ENCODE measurements around the gene TGIF1. TPM values are rescaled to one million over a fixed set of nuclear protein-coding genes. Genes with fewer than 3 reads are reported as not detected.
"Not testable (repeated sequence)": the region's sequence is repeated elsewhere in the genome, so short reads cannot be mapped to it uniquely, and the experiment has no call there.

TGIF1 gene
- total and polyA plus RNA-seq, 5 experiments from 2014 or later = 17.4 to 83.6 (median 39.7) TPM

DNA sequence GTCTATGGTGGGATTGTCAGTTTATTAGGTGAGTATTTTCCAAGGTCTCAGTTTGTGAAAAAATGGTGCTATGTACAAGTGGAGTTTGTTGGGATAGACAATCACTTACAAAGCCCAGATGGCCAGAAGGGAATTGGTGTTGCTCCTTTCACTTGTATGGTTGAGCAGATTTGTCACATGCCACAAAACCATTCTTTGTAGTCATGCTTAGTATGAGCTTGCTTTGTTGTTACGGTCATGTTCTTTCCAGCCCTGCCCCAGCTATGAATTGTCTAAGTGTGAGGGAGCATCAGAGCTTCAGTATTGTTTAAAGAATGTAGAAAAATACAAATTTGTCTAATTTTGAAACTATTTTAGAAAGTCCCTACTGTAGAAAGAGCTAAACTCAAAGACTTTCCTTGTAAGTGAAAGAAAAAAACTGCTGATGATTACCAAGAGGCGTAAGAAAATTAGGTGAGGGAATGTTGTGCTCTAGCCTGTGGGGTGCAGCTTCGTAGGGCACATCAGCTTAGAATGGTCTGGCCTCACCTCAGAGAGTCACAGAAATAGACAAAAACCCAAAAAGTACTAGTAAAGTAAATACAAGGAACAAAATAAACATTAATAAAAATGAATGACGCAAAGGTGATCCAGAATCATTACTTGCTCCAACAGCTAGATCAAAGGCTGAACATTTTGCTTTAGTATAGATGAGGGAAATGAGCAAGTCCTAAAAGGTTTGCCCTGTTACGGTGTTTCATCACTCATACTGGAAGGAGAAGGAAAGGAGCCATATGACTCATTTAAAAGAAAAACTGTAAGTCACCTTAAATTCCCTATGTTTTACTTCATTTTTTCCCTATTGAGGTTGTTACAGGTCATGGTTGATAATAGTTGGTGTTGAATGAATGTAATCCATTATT is 9.2 kb downstream of the TGIF1 start:
- Mint-ChIP-seq H3K36me3 (peaks cover 10 to 39% (median 25%) of the 10 kb centered on the region in 3 donors), H3K9me3 (peaks cover 0 to 20% (median 4%) of the 10 kb centered on the region in 9 donors), H3K27me3 (no peaks in the 10 kb centered on the region), H3K4me1 (peaks cover 5 to 40% (median 15%) of the 10 kb centered on the region in 4 donors), H3K27ac (peak overlapping the region in 6 of 10 donors; percentile 37 to 90 (median 57)), H3K4me3 (peak overlapping the region in 2 of 10 donors; percentile 7 to 41)
- DNase-seq (no peak), ATAC-seq (no peak)
- POLR2A ChIA-PET = interaction anchor here (0.6 to 1.2 kb wide), 2 partner anchors 10 to 12 kb away, joined by 3 to 4 read pairs; partner anchors contain the start of gene TGIF1

DNA sequence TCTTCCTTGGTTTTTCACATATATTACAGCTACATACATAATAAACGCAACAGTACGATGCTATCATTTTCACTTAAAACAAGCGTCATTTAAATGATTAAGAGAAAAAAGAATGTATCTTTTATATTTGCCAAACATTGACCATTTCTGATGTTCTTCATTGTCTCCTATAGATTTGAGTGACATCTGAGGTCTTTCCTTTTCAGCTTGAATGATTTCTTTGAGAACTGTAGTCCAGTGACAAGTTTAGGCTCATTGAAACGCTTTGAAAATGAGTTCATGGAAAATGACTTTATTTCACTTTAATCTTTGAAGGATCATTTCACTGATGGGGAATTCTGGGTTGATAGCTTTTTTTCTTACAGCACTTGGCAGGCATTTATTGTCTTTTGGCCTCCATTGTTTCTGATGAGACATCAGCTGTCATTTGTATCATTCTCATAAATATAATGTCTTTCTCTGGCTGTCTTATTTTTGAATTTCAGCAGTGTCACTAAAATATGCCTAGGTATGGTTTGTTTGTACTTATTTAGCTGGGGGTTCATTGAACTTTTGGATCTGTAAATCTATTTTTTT is 10.9 kb downstream of the TGIF1 start:
- Mint-ChIP-seq H3K36me3 (peaks cover 10 to 37% (median 25%) of the 10 kb centered on the region in 3 donors), H3K4me3 (no peak overlapping the region)

DNA sequence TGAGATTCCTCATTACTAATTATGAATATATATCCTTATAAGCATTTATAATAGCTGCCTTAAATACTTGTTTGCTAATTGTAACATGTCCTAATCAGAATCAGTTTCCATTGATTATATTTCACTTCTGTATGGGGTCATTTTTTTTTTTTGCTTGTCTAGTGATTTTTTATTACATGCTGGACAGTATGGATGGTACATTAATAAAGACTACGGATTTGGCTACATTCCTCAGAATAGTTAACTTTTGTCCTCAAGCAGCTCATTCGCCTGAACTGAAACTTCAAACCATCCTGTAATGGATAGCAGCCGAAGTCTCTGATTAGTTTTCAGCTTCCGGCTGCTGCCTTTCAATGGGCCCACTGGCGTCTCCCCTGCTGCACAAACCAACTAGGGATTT is 11.7 kb downstream of the TGIF1 start:
- H3K9me3 Mint-ChIP-seq = peaks cover 0 to 20% (median 4%) of the 10 kb centered on the region in 9 donors

More for the DNA sequence above, 10.9 kb downstream of the TGIF1 start:
- H3K27ac Mint-ChIP-seq = no peak overlapping the region
- POLR2A ChIA-PET = no interaction called here
- H3K4me1 Mint-ChIP-seq = peaks cover 2 to 30% (median 12%) of the 10 kb centered on the region in 4 donors
- ATAC-seq = no peak
- H3K27me3 Mint-ChIP-seq = no peaks in the 10 kb centered on the region
- no peak for DNase-seq
- peaks cover 0 to 20% (median 4%) of the 10 kb centered on the region in 9 donors for H3K9me3 Mint-ChIP-seq

DNA sequence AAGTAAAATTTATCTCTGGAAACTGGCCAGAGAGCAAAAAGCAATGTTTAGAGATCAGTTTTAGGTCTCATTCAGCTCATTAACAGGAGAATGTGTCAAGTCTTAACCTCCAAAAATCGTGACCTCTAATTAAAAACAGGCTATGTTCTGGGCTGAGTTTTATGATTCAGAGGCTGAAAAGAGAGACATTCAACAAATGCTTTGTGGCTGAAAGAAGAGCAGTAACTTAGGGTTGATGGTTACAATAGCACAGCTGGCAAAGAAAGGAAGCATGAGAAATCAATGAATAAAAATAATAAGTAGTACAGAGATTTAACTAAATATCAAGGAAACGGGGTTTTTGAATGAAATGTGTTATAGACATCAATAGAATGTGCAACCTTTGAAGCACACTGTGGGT is 13.1 kb downstream of the TGIF1 start:
- POLR2A ChIA-PET = interaction anchor here (1.0 to 1.2 kb wide), 2 partner anchors 10 to 13 kb away, joined by 3 to 5 read pairs; partner anchors contain the start of gene TGIF1
- ATAC-seq = no peak
- Mint-ChIP-seq H3K36me3 (peaks cover 6 to 18% (median 14%) of the 10 kb centered on the region in 3 donors), H3K27me3 (no peaks in the 10 kb centered on the region), H3K4me3 (no peak overlapping the region), H3K9me3 (peaks cover 0 to 20% (median 4%) of the 10 kb centered on the region in 9 donors), H3K27ac (peak overlapping the region in 1 of 10 donors; percentile 74), H3K4me1 (peaks cover 6 to 34% (median 23%) of the 10 kb centered on the region in 4 donors)
- DNase-seq = no peak

More for the DNA sequence above, 11.7 kb downstream of the TGIF1 start:
- DNase-seq = no peak
- H3K4me1 Mint-ChIP-seq = peaks cover 2 to 38% (median 20%) of the 10 kb centered on the region in 4 donors
- H3K4me3 Mint-ChIP-seq = no peak overlapping the region
- no peak overlapping the region for H3K27ac Mint-ChIP-seq
- ATAC-seq = no peak
- peaks cover 10 to 31% (median 25%) of the 10 kb centered on the region in 3 donors for H3K36me3 Mint-ChIP-seq
- H3K27me3 Mint-ChIP-seq = no peaks in the 10 kb centered on the region
- POLR2A ChIA-PET = no interaction called here

DNA sequence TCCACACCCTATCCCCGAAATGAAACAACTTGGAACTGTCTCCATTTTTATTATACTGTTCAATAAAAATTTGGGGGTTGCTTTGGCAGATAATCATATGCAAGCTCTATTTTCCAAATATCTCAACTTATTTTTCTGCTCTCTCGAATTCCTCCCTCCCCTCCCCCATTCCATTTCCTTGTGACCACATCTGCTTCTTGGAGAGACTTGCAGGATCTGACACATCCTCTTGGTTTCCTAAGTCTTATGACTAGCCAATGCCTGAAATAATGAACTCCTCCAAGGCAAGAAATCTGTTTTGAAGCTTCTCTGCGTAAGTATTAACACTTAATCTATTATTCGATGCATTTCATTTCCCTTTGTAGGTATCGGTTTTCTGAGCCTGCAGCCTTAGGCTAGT is 16.1 kb downstream of the TGIF1 start:
- peaks cover 1 to 9% (median 6%) of the 10 kb centered on the region in 3 donors for H3K36me3 Mint-ChIP-seq
- no peaks in the 10 kb centered on the region for H3K27me3 Mint-ChIP-seq
- peak overlapping the region in 3 of 10 donors; percentile 32 to 63 (median 41) for H3K27ac Mint-ChIP-seq
- DNase-seq (no peak), ATAC-seq (no peak)
- POLR2A ChIA-PET = interaction anchor here (0.8 to 1.9 kb wide), 2 partner anchors 14 to 17 kb away, joined by 3 to 6 read pairs; no protein-coding TSS in a partner anchor
- H3K4me1 Mint-ChIP-seq = peaks cover 6 to 17% (median 17%) of the 10 kb centered on the region in 4 donors
- peaks cover 0 to 16% (median 2%) of the 10 kb centered on the region in 9 donors for H3K9me3 Mint-ChIP-seq
- H3K4me3 Mint-ChIP-seq = no peak overlapping the region

DNA sequence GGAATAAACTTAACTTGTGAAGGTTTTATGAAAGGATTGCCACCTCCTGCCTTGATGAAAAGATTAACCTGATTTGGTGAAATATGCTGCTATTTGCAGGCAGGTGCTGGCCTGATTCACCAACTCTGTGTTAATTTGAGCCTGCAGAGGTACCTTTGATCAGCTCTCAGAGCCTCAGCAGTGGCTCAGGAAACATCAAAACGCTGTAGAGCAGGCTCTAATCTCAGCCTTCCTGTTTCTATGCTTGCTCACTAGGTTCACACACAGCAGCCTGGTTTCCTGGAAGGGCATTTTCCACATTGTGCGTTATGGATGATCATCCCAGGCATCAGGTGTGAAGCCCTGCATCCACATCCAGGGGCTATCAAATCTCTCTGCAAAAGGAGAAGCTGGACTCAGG is 16.9 kb downstream of the TGIF1 start:
- H3K27me3 Mint-ChIP-seq = no peaks in the 10 kb centered on the region
- DNase-seq = peak in 3 of 10 donors; percentile 21 to 45 (median 33)
- peaks cover 0 to 8% (median 0%) of the 10 kb centered on the region in 9 donors for H3K9me3 Mint-ChIP-seq
- H3K4me1 Mint-ChIP-seq = peaks cover 6 to 17% (median 17%) of the 10 kb centered on the region in 4 donors
- peak; percentile 95 for ATAC-seq
- H3K36me3 Mint-ChIP-seq = peaks cover 0 to 5% (median 4%) of the 10 kb centered on the region in 3 donors
- peak overlapping the region in 6 of 10 donors; percentile 3 to 46 (median 31) for H3K4me3 Mint-ChIP-seq
- POLR2A ChIA-PET = interaction anchor here (1.1 to 1.9 kb wide), 2 partner anchors 15 to 127 kb away, joined by 3 to 6 read pairs; no protein-coding TSS in a partner anchor
- peak overlapping the region in 7 of 10 donors; percentile 3 to 78 (median 45) for H3K27ac Mint-ChIP-seq

DNA sequence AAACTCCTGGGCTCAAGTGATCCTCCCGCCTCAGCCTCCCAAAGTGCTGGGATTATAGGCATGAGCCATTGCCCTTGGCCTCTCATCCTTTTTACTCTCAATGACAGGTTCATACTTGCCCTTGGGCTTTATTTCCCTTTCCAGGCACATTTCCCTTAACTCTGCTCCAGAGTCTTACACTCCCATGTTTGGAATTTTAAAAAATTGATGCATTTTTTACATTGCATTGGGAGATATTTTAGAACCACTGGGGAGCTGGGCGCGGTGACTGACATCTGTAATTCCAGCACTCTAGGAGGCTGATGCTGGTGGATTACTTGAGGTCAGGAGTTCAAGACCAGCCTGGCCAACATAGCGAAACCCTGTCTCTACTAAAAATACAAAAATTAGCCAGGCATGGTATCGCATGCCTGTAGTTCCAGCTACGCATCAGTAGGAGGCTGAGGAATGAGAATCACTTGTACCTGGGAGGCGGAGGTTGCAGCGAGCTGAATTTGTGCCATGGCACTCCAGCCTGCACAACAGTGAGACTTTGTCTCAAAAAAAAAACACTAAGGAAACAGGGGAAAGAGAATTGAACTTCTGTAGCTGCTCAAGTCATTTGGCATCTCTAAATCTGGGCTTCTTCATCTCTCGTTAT is 18.2 kb downstream of the TGIF1 start:
- Mint-ChIP-seq H3K4me1 (peaks cover 6 to 17% (median 16%) of the 10 kb centered on the region in 4 donors), H3K36me3 (no peaks in the 10 kb centered on the region), H3K27ac (no peak overlapping the region), H3K9me3 (no peaks in the 10 kb centered on the region), H3K27me3 (no peaks in the 10 kb centered on the region), H3K4me3 (no peak overlapping the region)
- ATAC-seq (no peak), DNase-seq (no peak)
- POLR2A ChIA-PET = no interaction called here

DNA sequence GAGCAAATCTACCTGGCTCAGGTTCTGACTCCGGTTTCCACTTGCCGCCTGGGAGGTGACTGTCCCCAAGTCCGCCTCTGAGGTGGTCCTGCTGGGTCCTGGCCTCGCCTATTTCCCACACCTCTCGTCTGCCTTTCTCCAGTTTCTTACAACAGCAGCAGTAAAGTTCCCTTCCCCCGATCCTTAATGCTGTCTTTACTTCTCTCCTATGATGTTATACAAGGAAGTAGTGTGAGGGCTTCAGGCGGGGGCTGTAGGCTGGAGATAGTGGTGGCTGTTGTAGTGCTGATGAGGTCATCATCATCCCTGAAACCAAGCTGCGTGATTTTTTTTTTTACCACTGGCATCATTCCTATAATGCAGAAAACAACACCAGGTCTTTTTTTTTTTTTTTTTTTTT is 18.9 kb downstream of the TGIF1 start:
- DNase-seq (no peak), ATAC-seq (no peak)
- peak overlapping the region in 2 of 10 donors; percentile 54 to 56 for H3K27ac Mint-ChIP-seq
- no peaks in the 10 kb centered on the region for H3K27me3 Mint-ChIP-seq
- H3K9me3 Mint-ChIP-seq = no peaks in the 10 kb centered on the region
- POLR2A ChIA-PET = no interaction called here
- H3K4me3 Mint-ChIP-seq = no peak overlapping the region
- H3K36me3 Mint-ChIP-seq = no peaks in the 10 kb centered on the region
- H3K4me1 Mint-ChIP-seq = peaks cover 6 to 17% (median 16%) of the 10 kb centered on the region in 4 donors

DNA sequence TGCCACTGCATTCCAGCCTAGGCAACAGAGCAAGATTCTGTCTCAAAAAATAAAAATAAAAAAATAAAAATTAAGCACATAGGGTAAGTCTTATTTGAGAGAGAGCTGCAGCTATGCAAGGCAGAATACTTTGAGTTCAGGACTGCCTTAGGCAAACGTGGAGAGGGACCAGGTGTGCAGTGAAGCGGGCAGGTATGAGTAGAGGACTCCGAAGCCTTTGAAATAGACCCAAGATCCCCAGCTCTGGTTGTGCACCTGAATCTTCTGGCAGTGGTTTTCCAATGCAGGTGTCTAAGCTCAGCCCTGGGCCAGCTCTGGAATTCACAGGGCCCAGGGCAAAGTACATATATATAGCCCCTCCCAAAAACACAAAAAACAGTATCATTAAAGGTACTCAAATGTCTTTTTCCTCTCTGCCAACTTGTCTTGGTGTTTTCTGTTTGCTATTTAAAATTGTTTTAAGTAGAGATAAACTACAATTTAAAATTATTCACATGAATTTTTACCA is 21.2 kb downstream of the TGIF1 start:
- Mint-ChIP-seq H3K4me1 (peaks cover 6 to 13% (median 11%) of the 10 kb centered on the region in 4 donors), H3K27ac (no peak overlapping the region), H3K4me3 (no peak overlapping the region), H3K36me3 (no peaks in the 10 kb centered on the region), H3K27me3 (peaks cover 0 to 5% (median 0%) of the 10 kb centered on the region in 5 donors), H3K9me3 (peaks cover 0 to 2% (median 0%) of the 10 kb centered on the region in 9 donors)
- POLR2A ChIA-PET = no interaction called here
- DNase-seq (no peak), ATAC-seq (no peak)

DNA sequence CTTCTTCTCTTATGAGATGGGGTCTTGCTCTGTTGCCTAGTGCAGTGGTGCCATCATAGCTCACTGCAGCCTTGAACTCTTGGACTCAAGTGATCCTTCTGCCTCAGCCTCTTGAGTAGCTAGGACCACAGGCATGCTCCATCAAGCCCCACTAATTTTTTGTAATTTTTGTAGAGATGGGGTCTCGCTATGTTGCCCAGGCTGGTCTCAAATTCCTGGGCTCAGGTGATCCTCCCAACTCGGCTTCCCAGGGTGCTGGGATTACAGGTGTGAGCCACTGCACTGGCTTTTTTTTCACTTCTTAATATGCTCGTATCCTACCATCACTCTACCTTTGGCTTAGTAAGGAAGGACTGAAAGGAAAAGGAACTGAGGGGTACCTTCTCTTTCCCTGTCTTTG is 22.1 kb downstream of the TGIF1 start:
- H3K4me3 Mint-ChIP-seq, H3K36me3 Mint-ChIP-seq, H3K4me1 Mint-ChIP-seq, ATAC-seq, H3K9me3 Mint-ChIP-seq, POLR2A ChIA-PET, DNase-seq, H3K27me3 Mint-ChIP-seq, H3K27ac Mint-ChIP-seq: not testable (repeated sequence)

DNA sequence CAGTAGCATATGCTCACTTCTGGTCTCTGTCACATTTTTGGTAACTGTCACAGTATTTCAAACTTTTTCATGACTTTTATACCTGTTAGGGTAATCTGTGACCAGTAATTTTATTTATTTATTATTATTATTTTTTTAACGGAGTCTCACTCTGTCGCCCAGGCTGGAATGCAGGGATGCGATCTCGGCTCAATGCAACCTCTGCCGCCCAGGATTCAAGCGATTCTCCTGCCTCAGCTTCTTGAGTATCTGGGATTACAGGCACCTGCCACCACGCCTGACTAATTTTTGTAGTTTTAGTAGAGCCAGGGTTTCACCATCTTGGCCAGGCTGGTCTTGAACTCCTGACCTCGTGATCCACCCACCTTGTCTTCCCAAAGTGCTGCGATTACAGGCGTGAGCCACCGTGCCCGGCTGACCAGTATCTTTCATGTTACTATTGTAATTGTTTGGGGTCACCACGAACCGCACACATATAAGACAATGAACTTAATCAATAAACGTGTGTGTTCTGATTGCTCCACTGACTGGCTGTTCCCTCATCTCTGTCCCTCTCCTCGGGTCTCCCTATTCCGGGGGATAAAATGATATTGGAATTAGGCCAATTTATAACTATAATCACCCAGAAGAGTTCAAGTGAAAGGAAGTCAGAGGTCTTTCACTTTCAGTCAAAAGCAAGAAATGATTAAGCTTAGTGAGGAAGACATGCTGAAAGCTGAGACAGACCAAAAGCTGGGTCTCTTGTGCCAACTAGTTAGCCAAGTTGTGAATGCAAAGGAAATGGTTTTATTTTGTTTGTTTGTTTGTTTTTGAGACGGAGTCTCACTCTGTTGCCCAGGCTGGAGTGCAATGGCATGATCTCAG is 22.9 kb downstream of the TGIF1 start:
- ATAC-seq (no peak), DNase-seq (no peak)
- H3K36me3 Mint-ChIP-seq = no peaks in the 10 kb centered on the region
- H3K27ac Mint-ChIP-seq = peak overlapping the region in 1 of 10 donors; percentile 65
- peaks cover 0 to 5% (median 0%) of the 10 kb centered on the region in 5 donors for H3K27me3 Mint-ChIP-seq
- H3K4me3 Mint-ChIP-seq = peak overlapping the region in 1 of 10 donors; percentile 43
- peaks cover 0 to 2% (median 0%) of the 10 kb centered on the region in 9 donors for H3K9me3 Mint-ChIP-seq
- POLR2A ChIA-PET = no interaction called here
- no peaks in the 10 kb centered on the region for H3K4me1 Mint-ChIP-seq
